Endothelial cell of umbilical vein (primary cell): ENCODE measurements around the gene TBC1D13.

Experiments
- CTCF ChIP-seq, 2 donors: IDR thresholded peaks; 1 replicate in 1 of 2; 2 replicates in 1 of 2; pipeline ENCODE4 v1.5.1; 2011; ENCODE audit warnings: low read length in 2 of 2, mild to moderate bottlenecking in 2 of 2, moderate library complexity in 2 of 2, control low read depth in 1 of 2, inconsistent platforms in 1 of 2, low read depth in 1 of 2; ENCODE audit not compliant: insufficient read depth in 1 of 2; ENCODE audit errors: extremely low read depth in 1 of 2
- EZH2 ChIP-seq: IDR thresholded peaks from 2 replicates; pipeline ENCODE4 v1.6.1; 2012; ENCODE audit warnings: borderline replicate concordance, low read depth, mild to moderate bottlenecking, moderate library complexity, low read length, inconsistent platforms; ENCODE audit not compliant: severe bottlenecking
- FOS ChIP-seq: IDR thresholded peaks from 2 replicates; pipeline ENCODE4 v1.6.1; 2011; ENCODE audit warnings: mild to moderate bottlenecking, low read length, moderate library complexity, borderline replicate concordance; ENCODE audit not compliant: insufficient read depth
- GATA2 ChIP-seq: IDR thresholded peaks from 2 replicates; pipeline ENCODE4 v1.7.0; 2011; ENCODE audit warnings: low read depth, mild to moderate bottlenecking, moderate library complexity, mixed read lengths, low read length; ENCODE audit not compliant: insufficient read length, insufficient read depth
- JUN ChIP-seq: IDR thresholded peaks from 2 replicates; pipeline ENCODE4 v1.6.1; 2011; ENCODE audit warnings: borderline replicate concordance, low read depth; ENCODE audit not compliant: insufficient read length, insufficient read depth
- MAX ChIP-seq: IDR thresholded peaks from 2 replicates; pipeline ENCODE4 v1.6.1; 2011; ENCODE audit not compliant: insufficient read depth, insufficient read length
- MYC ChIP-seq: IDR thresholded peaks from one replicate; pipeline ENCODE4 v1.6.1; 2011; ENCODE audit warnings: mild to moderate bottlenecking, low read depth, low read length
- POLR2A ChIP-seq: IDR thresholded peaks from 2 replicates; pipeline ENCODE4 v1.6.1; 2012; ENCODE audit warnings: low read depth, mild to moderate bottlenecking, control low read depth, low read length
- POLR2AphosphoS5 ChIP-seq: IDR thresholded peaks from 2 replicates; pipeline ENCODE4 v1.6.1; 2012; ENCODE audit warnings: low read depth, mild to moderate bottlenecking, control low read depth, low read length, moderate library complexity; ENCODE audit not compliant: insufficient read depth

GRCh38 chr9:128747241-128747640 is 39.8 kb upstream of the TBC1D13 start:
- no peak for TF ChIP-seq POLR2A
- no peak for TF ChIP-seq EZH2
- no peak for TF ChIP-seq CTCF (IDR thresholded peaks at IDR 0.05; ENCODE audit: extremely low read depth in 1 of 2, insufficient read depth in 1 of 2, low read depth in 1 of 2, low read length in 2 of 2)
- TF ChIP-seq FOS: no peak
- no peak for TF ChIP-seq POLR2AphosphoS5
- TF ChIP-seq MAX: no peak
- no peak for TF ChIP-seq GATA2
- TF ChIP-seq JUN: no peak
- TF ChIP-seq MYC: no peak
